Activated CD8-positive, alpha-beta T cell treated with anti-CD3 and anti-CD28 coated beads, Interleukin-2, amount 10 ng/mL, durations not matched to agents 7 days and 5 days (primary cell): ENCODE results near the gene SGPL1. TPM values are rescaled to one million over a fixed set of nuclear protein-coding genes. Genes with fewer than 3 reads are reported as not detected.

Experiments
- ATAC-seq: fragments of 150-1000 bp; cut with Tn5 transposase; one replicate; pipeline ENCODE4 v1.10.0; 2021; ENCODE audit warnings: moderate library complexity
- CTCF ChIA-PET: fragments of 350-600 bp; sonication (Branson Sonifier 250); formaldehyde crosslinking; loops from one replicate; lab custom pipeline; 2021; ENCODE audit warnings: antibody characterized with exemption; lab: Charles Lee
- POLR2A ChIA-PET: fragments of 350-600 bp; sonication (Branson Sonifier 250); formaldehyde crosslinking; loops from one replicate; lab custom pipeline; 2021; ENCODE audit warnings: antibody characterized with exemption; lab: Charles Lee
- DNase-seq: peaks from one replicate; pipeline ENCODE4 v3.0.0-alpha.2; 2020
- H3K27ac Mint-ChIP-seq: one replicate; pipeline ENCODE4 v1.8.0; 2021; ENCODE audit warnings: mild to moderate bottlenecking, mixed read lengths
- H3K27me3 Mint-ChIP-seq: one replicate; pipeline ENCODE4 v1.8.0; 2021; ENCODE audit warnings: low read depth, mixed read lengths
- H3K36me3 Mint-ChIP-seq: one replicate; pipeline ENCODE4 v1.8.0; 2021; ENCODE audit warnings: low read depth, mixed read lengths
- H3K4me1 Mint-ChIP-seq: one replicate; pipeline ENCODE4 v1.8.0; 2021; ENCODE audit warnings: low read depth, mixed read lengths
- H3K4me3 Mint-ChIP-seq: one replicate; pipeline ENCODE4 v1.8.0; 2021; ENCODE audit warnings: mild to moderate bottlenecking, mixed read lengths
- H3K9me3 Mint-ChIP-seq: one replicate; pipeline ENCODE4 v1.8.0; 2022; ENCODE audit warnings: mixed read lengths; ENCODE audit not compliant: insufficient read depth
- total RNA-seq, 2 experiments: library from RNA; stranded (reverse); gene quantifications; one replicate each; pipeline ENCODE4 v1.2.3, GENCODE V29; 2021

The SGPL1 gene
- total RNA-seq, 2 experiments from 2014 or later, result 22.2 to 28.0 TPM

GRCh38 chr10:70889291-70889690, 73.5 kb downstream of the SGPL1 start:
- ATAC-seq (no peak), DNase-seq (no peak)
- no peaks in the 10 kb centered on the region for H3K9me3 Mint-ChIP-seq
- H3K27ac Mint-ChIP-seq, result peak overlapping the region; percentile 39
- POLR2A ChIA-PET, result no interaction called here
- peaks cover 10% of the 10 kb centered on the region for H3K36me3 Mint-ChIP-seq
- CTCF ChIA-PET, result no interaction called here
- H3K27me3 Mint-ChIP-seq, result no peaks in the 10 kb centered on the region
- H3K4me3 Mint-ChIP-seq, result peak overlapping the region; percentile 80
- peaks cover 23% of the 10 kb centered on the region for H3K4me1 Mint-ChIP-seq

- H3K4me1 Mint-ChIP-seq, result peaks cover 23% of the 10 kb centered on the region
- no peaks in the 10 kb centered on the region for H3K9me3 Mint-ChIP-seq
- no peak for ATAC-seq
- no peak overlapping the region for H3K27ac Mint-ChIP-seq
- H3K27me3 Mint-ChIP-seq, result no peaks in the 10 kb centered on the region
- CTCF ChIA-PET, result interaction anchor here (1.3 kb wide), 1 partner anchor 75 kb away, joined by 3 read pairs; no protein-coding TSS in a partner anchor
- H3K4me3 Mint-ChIP-seq, result no peak overlapping the region
- POLR2A ChIA-PET, result interaction anchor here (0.6 to 0.8 kb wide), 2 partner anchors 19 to 345 kb away, joined by 3 to 4 read pairs; no protein-coding TSS in a partner anchor
- no peaks in the 10 kb centered on the region for H3K36me3 Mint-ChIP-seq
- no peak for DNase-seq
Observed at GRCh38 chr10:70890917-70891431, 75.2 kb downstream of the SGPL1 start.

DNA sequence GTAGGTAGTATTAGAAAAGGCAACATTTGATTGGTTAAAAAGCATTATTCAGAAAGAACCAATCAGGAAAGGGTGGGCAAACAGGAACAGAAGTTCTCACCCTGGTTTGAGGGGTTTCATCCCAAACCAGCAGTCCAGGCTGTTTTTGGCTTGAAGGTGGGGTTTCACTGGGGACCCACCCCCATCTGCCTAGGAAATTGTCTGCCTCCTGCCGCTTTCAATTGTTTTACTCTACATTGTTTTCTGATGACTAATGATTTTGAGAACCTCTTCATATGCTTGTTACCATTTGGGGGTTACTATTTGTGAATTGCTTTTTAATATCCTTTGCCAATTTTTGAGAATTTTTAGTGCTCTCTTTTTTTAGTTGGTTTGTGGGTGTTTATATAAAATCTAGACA, 75.9 kb downstream of the SGPL1 start:
- Mint-ChIP-seq H3K4me3 (no peak overlapping the region), H3K27ac (no peak overlapping the region), H3K4me1 (peaks cover 23% of the 10 kb centered on the region), H3K9me3 (no peaks in the 10 kb centered on the region), H3K27me3 (no peaks in the 10 kb centered on the region), H3K36me3 (no peaks in the 10 kb centered on the region)
- no peak for DNase-seq
- ChIA-PET POLR2A (interaction anchor here (0.8 kb wide), 1 partner anchor 346 kb away, joined by 3 read pairs; no protein-coding TSS in a partner anchor), CTCF (no interaction called here)
- ATAC-seq, result no peak

DNA sequence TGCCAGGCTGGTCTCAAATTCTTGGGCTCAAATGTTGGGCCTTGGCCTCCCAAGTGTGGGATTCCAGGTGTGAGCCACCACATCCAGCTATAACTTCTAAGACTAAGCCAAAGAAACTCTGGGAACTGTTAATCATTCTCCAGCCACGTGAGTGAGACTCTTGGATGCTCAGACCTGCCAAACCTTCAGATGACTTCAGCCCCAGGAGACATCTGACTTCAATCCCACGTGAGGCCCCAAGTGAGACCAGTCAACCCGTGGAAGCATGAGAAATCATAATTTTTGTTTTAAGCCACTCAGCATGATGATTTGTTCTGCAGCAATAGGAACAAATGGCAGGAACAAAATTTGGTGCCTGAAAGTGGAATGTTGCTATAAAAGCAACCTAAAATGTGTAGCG, 76.9 kb downstream of the SGPL1 start:
- Mint-ChIP-seq H3K27me3 (no peaks in the 10 kb centered on the region), H3K4me3 (no peak overlapping the region), H3K4me1 (peaks cover 17% of the 10 kb centered on the region), H3K27ac (no peak overlapping the region), H3K36me3 (no peaks in the 10 kb centered on the region), H3K9me3 (no peaks in the 10 kb centered on the region)
- ChIA-PET POLR2A (interaction anchor here (0.6 kb wide), 1 partner anchor 138 kb away, joined by 3 read pairs; no protein-coding TSS in a partner anchor), CTCF (interaction anchor here (0.6 to 2.3 kb wide), 2 partner anchors 11 to 12 kb away, joined by 3 to 7 read pairs; no protein-coding TSS in a partner anchor)
- ATAC-seq (no peak), DNase-seq (no peak)

GRCh38 chr10:70893227-70894006, 77.7 kb downstream of the SGPL1 start:
- Mint-ChIP-seq H3K9me3 (no peaks in the 10 kb centered on the region), H3K4me3 (no peak overlapping the region), H3K4me1 (peaks cover 17% of the 10 kb centered on the region), H3K27ac (peak overlapping the region; percentile 28), H3K36me3 (no peaks in the 10 kb centered on the region), H3K27me3 (peaks cover 3% of the 10 kb centered on the region)
- CTCF ChIA-PET, result interaction anchor here (0.6 to 2.3 kb wide), 2 partner anchors 10 to 13 kb away, joined by 3 to 7 read pairs; no protein-coding TSS in a partner anchor
- POLR2A ChIA-PET, result interaction anchor here (0.6 kb wide), 1 partner anchor 139 kb away, joined by 3 read pairs; no protein-coding TSS in a partner anchor
- DNase-seq (peak; percentile 29), ATAC-seq (peak; percentile 56)

- DNase-seq (no peak), ATAC-seq (no peak)
- H3K4me3 Mint-ChIP-seq, result no peak overlapping the region
- H3K27me3 Mint-ChIP-seq, result peaks cover 3% of the 10 kb centered on the region
- H3K9me3 Mint-ChIP-seq, result no peaks in the 10 kb centered on the region
- H3K27ac Mint-ChIP-seq, result no peak overlapping the region
- peaks cover 9% of the 10 kb centered on the region for H3K4me1 Mint-ChIP-seq
- no peaks in the 10 kb centered on the region for H3K36me3 Mint-ChIP-seq
- ChIA-PET POLR2A (no interaction called here), CTCF (no interaction called here)
Observed at GRCh38 chr10:70894416-70894815, 78.7 kb downstream of the SGPL1 start.

DNA sequence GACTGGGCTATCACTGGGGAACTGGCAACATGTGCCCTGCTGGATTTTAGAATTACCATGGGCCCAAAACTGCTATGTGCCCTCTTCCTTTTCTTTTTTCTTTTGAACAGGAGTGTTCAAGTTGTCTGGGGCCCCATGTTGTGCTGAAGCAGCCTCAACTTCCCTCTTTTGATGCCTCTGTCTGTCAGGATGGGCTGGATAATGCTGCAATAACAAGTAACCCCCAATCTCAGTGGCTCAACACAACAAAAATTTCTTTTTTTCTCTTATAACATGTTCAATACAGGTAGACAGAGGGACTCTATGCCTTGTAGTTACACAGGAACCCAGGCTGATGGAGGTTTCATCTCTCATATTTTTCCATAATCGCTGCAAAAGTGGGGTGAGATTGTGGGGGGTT, 80.8 kb downstream of the SGPL1 start:
- CTCF ChIA-PET, result no interaction called here

GRCh38 chr10:70898687-70899086, 82.9 kb downstream of the SGPL1 start:
- no peak for DNase-seq
- no peaks in the 10 kb centered on the region for H3K9me3 Mint-ChIP-seq
- POLR2A ChIA-PET, result no interaction called here
- H3K4me3 Mint-ChIP-seq, result no peak overlapping the region
- H3K36me3 Mint-ChIP-seq, result no peaks in the 10 kb centered on the region
- H3K27ac Mint-ChIP-seq, result no peak overlapping the region
- CTCF ChIA-PET, result no interaction called here
- H3K27me3 Mint-ChIP-seq, result peaks cover 3% of the 10 kb centered on the region
- no peaks in the 10 kb centered on the region for H3K4me1 Mint-ChIP-seq
- no peak for ATAC-seq

More for the DNA sequence above, 80.8 kb downstream of the SGPL1 start:
- Mint-ChIP-seq H3K27ac (no peak overlapping the region), H3K4me1 (peaks cover 8% of the 10 kb centered on the region), H3K9me3 (no peaks in the 10 kb centered on the region), H3K27me3 (peaks cover 3% of the 10 kb centered on the region), H3K4me3 (no peak overlapping the region), H3K36me3 (no peaks in the 10 kb centered on the region)
- DNase-seq (no peak), ATAC-seq (no peak)
- POLR2A ChIA-PET, result no interaction called here

DNA sequence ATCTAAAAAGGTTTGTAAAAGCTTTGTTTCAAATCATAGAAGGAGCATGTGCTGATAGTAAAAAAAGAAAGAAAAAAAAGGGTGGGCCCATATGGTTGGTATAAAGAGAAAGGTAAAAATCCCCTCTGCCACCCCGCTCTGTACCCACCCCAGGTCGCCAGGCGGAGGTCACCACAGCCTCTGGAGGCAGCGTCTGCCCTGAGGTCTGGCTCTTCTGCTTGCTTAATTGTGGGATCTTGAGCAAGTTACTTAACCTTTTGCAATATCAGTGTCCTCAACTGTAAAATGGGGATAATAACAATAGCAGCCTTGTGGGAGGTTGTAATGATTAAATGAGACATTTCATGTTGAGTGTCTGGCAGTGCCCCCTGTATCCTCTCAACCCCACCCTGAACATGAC, 83.3 kb downstream of the SGPL1 start:
- Mint-ChIP-seq H3K4me1 (no peaks in the 10 kb centered on the region), H3K4me3 (no peak overlapping the region), H3K27ac (no peak overlapping the region), H3K27me3 (peaks cover 3% of the 10 kb centered on the region), H3K36me3 (no peaks in the 10 kb centered on the region), H3K9me3 (no peaks in the 10 kb centered on the region)
- no peak for DNase-seq
- ChIA-PET POLR2A (no interaction called here), CTCF (no interaction called here)
- ATAC-seq, result no peak

DNA sequence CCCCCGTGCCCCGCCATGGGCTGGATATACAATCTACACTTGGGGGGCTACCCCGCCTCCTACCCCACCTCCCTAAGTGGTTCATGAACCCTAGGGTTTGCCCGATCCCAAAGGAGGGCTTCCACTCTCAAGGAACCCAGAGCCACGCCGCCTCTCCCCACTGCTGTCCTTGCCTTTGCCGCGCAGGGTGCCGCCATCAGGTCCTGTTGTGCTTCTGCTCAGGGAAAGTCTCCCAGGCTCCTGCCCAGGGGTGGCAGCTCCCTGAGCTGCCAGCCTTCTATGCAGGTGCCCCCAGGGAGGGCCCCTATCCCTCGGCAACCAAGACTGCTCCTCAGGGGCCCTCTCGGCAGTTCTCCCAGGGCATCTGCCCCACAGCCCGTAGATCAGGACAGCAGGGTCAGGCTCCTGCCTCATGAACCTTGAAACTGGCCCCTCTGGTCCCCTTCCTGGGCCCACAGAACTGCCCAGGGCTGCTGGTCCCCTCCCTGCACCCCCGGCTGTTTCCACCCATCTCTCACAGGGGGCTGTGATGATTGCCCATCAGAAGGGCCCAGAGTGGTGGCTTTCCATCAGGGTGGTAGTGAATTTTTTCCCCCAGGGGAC, 85.6 kb downstream of the SGPL1 start:
- ChIA-PET POLR2A (no interaction called here), CTCF (no interaction called here)
- Mint-ChIP-seq H3K27ac (no peak overlapping the region), H3K36me3 (no peaks in the 10 kb centered on the region), H3K4me3 (no peak overlapping the region), H3K27me3 (peaks cover 3% of the 10 kb centered on the region), H3K4me1 (no peaks in the 10 kb centered on the region), H3K9me3 (no peaks in the 10 kb centered on the region)
- no peak for ATAC-seq
- no peak for DNase-seq

GRCh38 chr10:70902661-70903261, 87.0 kb downstream of the SGPL1 start:
- Mint-ChIP-seq H3K4me3 (no peak overlapping the region), H3K4me1 (no peaks in the 10 kb centered on the region), H3K36me3 (no peaks in the 10 kb centered on the region), H3K27me3 (peaks cover 3% of the 10 kb centered on the region), H3K27ac (no peak overlapping the region), H3K9me3 (no peaks in the 10 kb centered on the region)
- ChIA-PET CTCF (interaction anchor here (1.2 to 2.8 kb wide), 7 partner anchors 10 to 934 kb away, joined by 3 to 10 read pairs (median 3); partner anchors contain the start of gene PCBD1), POLR2A (no interaction called here)
- ATAC-seq (no peak), DNase-seq (no peak)
